ENCODE measurements around the gene ATP8B1.
A peak's percentile ranks its signal among the peaks of the same experiment; 100 is the strongest.

Gene ATP8B1

GRCh38 chr18:57804557-57804956, 1.4 kb upstream of the ATP8B1 start:
- TF ChIP-seq NFIC (IDR thresholded peaks at IDR 0.05) (no peak), REST (IDR thresholded peaks at IDR 0.05; ENCODE audit: low read depth) (no peak), CREB1 (IDR thresholded peaks at IDR 0.05; ENCODE audit: low read depth) (no peak), TAF1 (IDR thresholded peaks at IDR 0.05; ENCODE audit: low read depth) (no peak), CEBPB (IDR thresholded peaks at IDR 0.05) (no peak), RAD21 (IDR thresholded peaks at IDR 0.05; ENCODE audit: low read depth) (no peak), TEAD4 (IDR thresholded peaks at IDR 0.05) (no peak), MAX (IDR thresholded peaks at IDR 0.05) (no peak), USF1 (IDR thresholded peaks at IDR 0.05) (no peak)

- TF ChIP-seq CEBPB (IDR thresholded peaks at IDR 0.05) (no peak), YY1 (IDR thresholded peaks at IDR 0.05; ENCODE audit: low read depth) (0 out of 2 replicates have a peak, but pooled peaks have one; percentile 21), CREB1 (IDR thresholded peaks at IDR 0.05; ENCODE audit: low read depth) (no peak), MAX (IDR thresholded peaks at IDR 0.05) (0 out of 2 replicates have a peak, but pooled peaks have one; percentile 37)
Observed at GRCh38 chr18:57802213-57803102, 657 bp downstream of the ATP8B1 start.

- TF ChIP-seq FOXM1 (IDR thresholded peaks at IDR 0.05; ENCODE audit: borderline replicate concordance, low read depth) (no peak), RAD21 (IDR thresholded peaks at IDR 0.05; ENCODE audit: low read depth) (no peak), EGR1 (IDR thresholded peaks at IDR 0.05) (no peak), TEAD4 (IDR thresholded peaks at IDR 0.05) (no peak), YY1 (IDR thresholded peaks at IDR 0.05; ENCODE audit: low read depth) (no peak), ZBTB7A (IDR thresholded peaks at IDR 0.05; ENCODE audit: low read depth) (no peak), USF1 (IDR thresholded peaks at IDR 0.05) (no peak), CEBPB (IDR thresholded peaks at IDR 0.05) (no peak), MAX (IDR thresholded peaks at IDR 0.05) (no peak), CREB1 (IDR thresholded peaks at IDR 0.05; ENCODE audit: low read depth) (no peak)
Observed at GRCh38 chr18:57801761-57802212, 1.3 kb downstream of the ATP8B1 start.

- TF ChIP-seq TAF1 (IDR thresholded peaks at IDR 0.05; ENCODE audit: low read depth) (no peak), CREB1 (IDR thresholded peaks at IDR 0.05; ENCODE audit: low read depth) (no peak), MAX (IDR thresholded peaks at IDR 0.05) (no peak), ZBTB7A (IDR thresholded peaks at IDR 0.05; ENCODE audit: low read depth) (no peak), TCF12 (IDR thresholded peaks at IDR 0.05; ENCODE audit: low read depth) (no peak), EP300 (IDR thresholded peaks at IDR 0.05; ENCODE audit: borderline replicate concordance) (no peak), RAD21 (IDR thresholded peaks at IDR 0.05; ENCODE audit: low read depth) (no peak), REST (IDR thresholded peaks at IDR 0.05; ENCODE audit: low read depth) (no peak), EGR1 (IDR thresholded peaks at IDR 0.05) (no peak)
Observed at GRCh38 chr18:57801325-57801724, 1.8 kb downstream of the ATP8B1 start.

GRCh38 chr18:57798713-57799373, 4.3 kb downstream of the ATP8B1 start:
- TF ChIP-seq EGR1 (IDR thresholded peaks at IDR 0.05) (no peak), ZBTB7A (IDR thresholded peaks at IDR 0.05; ENCODE audit: low read depth) (no peak), CEBPB (IDR thresholded peaks at IDR 0.05) (no peak), YY1 (IDR thresholded peaks at IDR 0.05; ENCODE audit: low read depth) (no peak), EP300 (IDR thresholded peaks at IDR 0.05; ENCODE audit: borderline replicate concordance) (no peak), TCF12 (IDR thresholded peaks at IDR 0.05; ENCODE audit: low read depth) (no peak), NFIC (IDR thresholded peaks at IDR 0.05) (no peak), FOXM1 (IDR thresholded peaks at IDR 0.05; ENCODE audit: borderline replicate concordance, low read depth) (no peak), CREB1 (IDR thresholded peaks at IDR 0.05; ENCODE audit: low read depth) (no peak), REST (IDR thresholded peaks at IDR 0.05; ENCODE audit: low read depth) (no peak), TEAD4 (IDR thresholded peaks at IDR 0.05) (no peak), TAF1 (IDR thresholded peaks at IDR 0.05; ENCODE audit: low read depth) (no peak), RAD21 (IDR thresholded peaks at IDR 0.05; ENCODE audit: low read depth) (no peak), MAX (IDR thresholded peaks at IDR 0.05) (no peak)

Measured in Ishikawa (cell line).